Fibroblast of lung (primary cell): ENCODE data around the gene MCF2L2.

Experiments
- EZH2 ChIP-seq: IDR thresholded peaks from 2 replicates; pipeline ENCODE4 v1.5.1; 2012; ENCODE audit warnings: low read length, control low read depth, mild to moderate bottlenecking; ENCODE audit errors: missing control alignments
- TF ChIP-seq, protein P1 (sequence below), 2 donors: IDR thresholded peaks in 1 of 2; conservative IDR thresholded peaks in 1 of 2; 1 replicate in 1 of 2; 2 replicates in 1 of 2; pipeline ENCODE4 v1.5.1; 2011 to 2012; ENCODE audit warnings: low read length in 2 of 2, control low read depth in 1 of 2, inconsistent platforms in 1 of 2, low read depth in 1 of 2, mild to moderate bottlenecking in 1 of 2

DNA sequence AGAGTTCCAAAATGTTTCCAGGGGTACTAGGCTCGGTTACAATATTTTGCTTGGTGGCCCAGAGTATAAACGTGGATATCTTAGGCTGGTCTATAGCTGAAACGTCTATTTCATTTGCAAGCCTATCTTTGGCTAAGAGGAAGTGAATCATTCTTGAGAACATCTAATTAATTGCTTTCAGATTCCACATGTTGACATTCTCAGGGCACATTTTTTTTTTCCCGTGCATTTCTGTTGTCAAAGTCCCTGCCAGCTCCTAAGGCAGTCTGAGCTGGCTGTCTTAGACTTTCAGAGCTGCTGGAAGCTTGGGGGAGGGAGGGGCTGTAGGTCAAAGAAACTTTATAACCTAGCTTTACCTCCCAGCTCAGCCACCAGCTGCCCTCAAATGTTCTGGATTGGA lies 242.7 kb downstream of the MCF2L2 start:
- TF ChIP-seq, protein P1, sequence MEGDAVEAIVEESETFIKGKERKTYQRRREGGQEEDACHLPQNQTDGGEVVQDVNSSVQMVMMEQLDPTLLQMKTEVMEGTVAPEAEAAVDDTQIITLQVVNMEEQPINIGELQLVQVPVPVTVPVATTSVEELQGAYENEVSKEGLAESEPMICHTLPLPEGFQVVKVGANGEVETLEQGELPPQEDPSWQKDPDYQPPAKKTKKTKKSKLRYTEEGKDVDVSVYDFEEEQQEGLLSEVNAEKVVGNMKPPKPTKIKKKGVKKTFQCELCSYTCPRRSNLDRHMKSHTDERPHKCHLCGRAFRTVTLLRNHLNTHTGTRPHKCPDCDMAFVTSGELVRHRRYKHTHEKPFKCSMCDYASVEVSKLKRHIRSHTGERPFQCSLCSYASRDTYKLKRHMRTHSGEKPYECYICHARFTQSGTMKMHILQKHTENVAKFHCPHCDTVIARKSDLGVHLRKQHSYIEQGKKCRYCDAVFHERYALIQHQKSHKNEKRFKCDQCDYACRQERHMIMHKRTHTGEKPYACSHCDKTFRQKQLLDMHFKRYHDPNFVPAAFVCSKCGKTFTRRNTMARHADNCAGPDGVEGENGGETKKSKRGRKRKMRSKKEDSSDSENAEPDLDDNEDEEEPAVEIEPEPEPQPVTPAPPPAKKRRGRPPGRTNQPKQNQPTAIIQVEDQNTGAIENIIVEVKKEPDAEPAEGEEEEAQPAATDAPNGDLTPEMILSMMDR (conservative IDR thresholded peaks at IDR 0.05 in 1 of 2, IDR thresholded peaks at IDR 0.05 in 1 of 2; ENCODE audit: low read depth in 1 of 2, low read length in 2 of 2), result no peak
- TF ChIP-seq EZH2, result no peak
